Measurements from ENCODE around the gene FRAT2.

The FRAT2 gene, protein sequence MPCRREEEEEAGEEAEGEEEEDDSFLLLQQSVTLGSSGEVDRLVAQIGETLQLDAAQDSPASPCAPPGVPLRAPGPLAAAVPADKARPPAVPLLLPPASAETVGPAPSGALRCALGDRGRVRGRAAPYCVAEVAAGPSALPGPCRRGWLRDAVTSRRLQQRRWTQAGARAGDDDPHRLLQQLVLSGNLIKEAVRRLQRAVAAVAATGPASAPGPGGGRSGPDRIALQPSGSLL

DNA sequence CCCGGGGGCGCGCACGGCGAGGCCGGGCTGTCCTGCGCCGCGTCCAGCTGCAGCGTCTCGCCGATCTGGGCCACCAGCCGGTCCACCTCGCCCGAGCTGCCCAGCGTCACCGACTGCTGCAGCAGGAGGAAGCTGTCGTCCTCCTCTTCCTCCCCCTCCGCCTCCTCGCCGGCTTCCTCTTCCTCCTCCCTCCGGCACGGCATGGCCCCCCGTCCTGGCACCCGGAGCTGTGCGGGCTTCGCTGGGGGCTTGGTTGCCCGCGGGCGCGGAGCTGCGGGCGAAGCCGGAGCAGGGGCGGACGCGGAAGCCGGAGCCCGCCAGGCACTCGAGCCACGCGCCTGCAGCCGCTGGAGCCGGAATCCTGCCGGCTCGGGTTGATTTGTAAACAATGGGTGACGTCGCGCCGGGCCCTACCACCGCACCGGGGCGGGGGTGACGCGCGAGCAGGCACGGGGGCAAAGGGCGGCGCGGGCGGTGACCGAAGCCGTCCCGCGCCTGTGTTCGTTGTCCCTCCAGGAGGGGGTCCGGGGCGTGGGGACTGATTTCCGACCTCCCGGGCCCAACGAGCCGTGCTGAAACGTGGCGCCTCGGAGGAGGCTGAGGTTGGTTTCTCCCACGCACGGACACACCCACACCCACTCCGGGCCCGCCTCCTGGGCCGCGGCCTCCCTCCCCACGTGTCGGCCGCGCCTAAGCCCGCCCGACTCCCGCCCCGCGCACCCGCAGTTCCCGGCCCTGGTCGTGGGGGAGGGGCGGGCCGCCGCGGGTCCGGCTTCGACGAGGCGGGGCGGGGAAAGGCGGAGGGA is at the start of gene FRAT2:
TSS of gene FRAT2 (minus strand) at position 360 of the 806 bp plus-strand sequence. CDS start at position 203, 157 bp downstream.
- peak; percentile 45 to 78 for DNase-seq

DNA sequence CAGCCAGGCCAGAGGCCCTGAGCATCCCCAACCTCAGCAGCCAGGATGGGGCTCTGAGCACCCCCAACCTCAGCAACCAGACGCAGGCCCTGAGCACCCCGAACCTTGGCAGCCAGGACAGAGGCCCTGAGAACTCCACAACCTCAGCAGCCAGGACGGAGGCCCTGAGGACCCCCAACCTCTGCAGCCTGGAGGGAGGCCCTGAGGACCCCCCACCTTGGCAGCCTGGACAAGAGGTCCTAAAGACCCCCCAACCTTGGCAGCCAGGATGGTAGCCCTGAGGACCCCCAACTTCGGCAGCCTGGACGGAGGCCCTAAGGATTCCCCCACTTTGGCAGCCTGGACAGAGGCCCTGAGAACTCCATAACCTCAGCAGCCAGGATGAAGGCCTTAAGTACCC is 49.6 kb upstream of the FRAT2 start:
- DNase-seq = no peak

DNA sequence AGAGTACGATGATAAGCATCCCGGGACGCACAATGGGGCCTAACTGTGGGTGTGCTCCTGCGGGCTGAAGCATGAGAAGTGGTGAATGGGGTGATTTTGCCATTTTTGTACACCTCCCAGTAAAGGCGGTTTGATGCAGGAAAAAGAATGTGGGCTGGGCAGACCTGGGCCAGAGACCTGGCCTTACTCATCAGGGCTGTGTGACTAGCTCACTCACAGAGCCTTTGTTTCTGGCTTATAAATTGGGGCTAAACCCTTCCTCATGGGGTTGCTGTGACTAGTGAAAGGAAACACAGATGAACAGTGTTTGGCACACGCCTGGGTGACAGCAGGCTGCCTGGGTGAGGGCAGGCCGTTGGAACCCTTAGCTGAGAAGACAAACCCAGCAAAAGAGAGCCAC is 48.6 kb upstream of the FRAT2 start:
- no peak for DNase-seq

DNA sequence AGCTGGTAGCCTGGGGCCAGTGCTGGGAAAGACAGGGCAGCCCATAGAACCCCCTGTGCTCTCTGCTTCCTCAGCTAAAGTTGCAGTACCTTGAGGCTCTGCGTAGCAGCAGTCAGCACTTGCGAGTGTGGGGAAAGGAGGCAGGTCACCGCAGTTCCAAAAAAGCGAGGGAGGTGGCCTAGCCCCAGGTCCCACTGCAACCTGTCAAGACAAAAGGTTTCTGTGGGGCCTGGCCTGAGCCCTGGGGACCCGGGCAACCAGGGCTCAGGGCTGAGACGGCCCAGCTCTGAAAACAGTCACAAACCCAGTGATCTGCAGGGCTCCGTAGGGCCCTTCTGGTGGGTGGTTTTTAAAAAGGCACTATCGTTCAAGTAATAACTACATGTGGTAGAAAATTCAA is 47.1 kb upstream of the FRAT2 start:
- DNase-seq = no peak

DNA sequence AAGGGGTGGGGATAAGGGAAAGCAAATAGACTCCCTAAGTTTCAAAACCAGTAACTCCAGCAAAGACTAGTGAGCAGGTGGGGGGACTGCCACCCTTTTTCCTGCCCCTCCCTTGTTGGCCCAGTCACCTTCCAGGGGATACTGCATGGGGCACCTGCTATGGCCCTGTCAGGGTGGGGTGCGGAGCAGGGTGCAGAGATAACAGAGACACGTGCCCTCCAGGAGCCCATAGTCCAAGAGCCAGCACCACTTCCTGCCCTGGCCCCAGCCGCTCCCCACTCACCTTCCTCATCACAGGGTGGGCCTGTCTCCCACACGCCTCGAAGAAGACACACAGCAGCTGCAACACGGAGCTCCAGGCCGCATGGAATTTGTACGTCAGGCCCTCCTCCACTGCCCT is 46.0 kb upstream of the FRAT2 start:
- no peak for DNase-seq

DNA sequence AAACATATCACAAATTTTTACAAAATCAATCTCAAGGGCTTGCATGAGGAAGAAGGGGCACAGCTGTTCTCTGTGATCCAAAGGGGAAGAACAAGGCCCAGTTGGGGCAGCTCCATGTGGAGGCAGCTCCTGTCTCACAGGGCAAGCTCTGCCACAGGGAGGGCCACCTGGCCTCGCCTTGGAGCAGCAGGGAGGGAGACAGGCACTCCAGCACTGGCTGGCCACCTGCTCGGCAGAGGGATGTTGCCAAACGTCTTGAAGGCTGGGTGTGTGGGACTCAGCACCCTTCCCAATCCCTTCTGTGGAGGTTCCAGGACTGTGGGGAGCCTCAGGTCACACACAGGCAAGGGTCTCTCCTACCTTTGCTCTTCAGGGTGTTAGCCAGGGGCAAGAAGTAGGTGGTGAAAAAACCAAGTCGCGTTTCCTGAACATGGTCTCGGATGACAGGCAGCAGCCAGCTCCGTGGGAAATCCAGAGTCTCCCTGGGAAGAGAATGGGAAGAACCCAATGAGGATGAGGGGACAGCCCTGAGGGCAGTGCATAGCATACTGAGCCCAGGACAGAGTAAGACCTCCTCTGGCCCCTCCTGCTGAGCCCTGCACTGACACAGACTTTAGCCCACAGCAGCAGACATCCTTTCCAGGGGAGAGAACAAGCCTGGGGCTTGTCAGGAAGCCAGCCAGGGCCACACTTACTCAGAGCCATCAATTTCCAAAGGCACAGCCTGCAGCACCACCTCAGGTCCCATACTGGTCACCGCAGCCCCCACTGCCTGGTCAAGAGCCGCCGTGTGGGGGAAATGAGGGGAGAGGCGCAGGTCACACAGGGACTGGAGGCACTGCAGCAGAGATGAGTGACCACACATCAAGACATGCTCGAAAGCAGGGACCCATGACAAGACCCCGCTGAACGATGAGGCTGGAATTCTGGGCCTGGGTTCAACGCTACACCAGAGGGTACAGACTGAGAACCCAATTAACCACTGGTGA is 44.7 kb upstream of the FRAT2 start:
- no peak for DNase-seq

DNA sequence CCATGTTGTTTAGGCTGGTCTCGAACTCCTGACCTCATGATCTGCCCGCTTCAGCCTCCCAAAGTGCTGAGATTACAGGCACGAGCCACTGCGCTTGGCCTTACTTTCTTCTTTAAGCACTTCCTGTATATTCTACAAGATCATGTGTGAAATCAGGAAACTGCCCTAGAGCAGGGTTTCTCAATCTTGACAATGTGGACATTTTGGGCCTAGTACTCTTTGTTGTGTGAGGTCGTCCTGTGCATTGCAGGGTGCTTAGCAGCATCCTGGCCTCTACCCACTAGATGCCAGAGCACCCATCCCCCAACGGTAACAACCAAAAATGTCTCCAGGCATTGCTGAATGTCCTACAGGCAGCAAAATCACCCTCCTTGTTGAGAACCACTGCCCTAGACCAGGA is 41.9 kb upstream of the FRAT2 start:
- DNase-seq = no peak

DNA sequence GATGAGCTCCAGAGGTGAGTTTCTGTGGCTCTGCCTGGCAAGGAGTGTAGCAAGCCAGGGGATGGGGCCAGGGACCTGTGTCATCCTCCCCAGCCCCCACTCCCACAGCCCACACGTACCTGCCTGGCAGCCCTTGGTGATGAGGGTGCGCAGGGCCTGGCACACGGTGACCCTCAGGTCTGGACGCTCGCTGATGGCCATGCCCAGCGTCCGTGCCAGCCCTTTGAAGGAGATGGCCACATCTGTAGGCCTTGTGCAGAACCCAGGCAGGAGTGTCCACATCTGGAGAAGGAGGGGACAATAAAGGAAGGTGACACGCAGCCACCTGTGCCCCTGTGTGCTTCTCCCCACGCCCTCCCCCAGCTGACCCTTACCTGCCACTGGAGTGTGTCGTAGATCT is 38.9 kb upstream of the FRAT2 start:
- no peak for DNase-seq

DNA sequence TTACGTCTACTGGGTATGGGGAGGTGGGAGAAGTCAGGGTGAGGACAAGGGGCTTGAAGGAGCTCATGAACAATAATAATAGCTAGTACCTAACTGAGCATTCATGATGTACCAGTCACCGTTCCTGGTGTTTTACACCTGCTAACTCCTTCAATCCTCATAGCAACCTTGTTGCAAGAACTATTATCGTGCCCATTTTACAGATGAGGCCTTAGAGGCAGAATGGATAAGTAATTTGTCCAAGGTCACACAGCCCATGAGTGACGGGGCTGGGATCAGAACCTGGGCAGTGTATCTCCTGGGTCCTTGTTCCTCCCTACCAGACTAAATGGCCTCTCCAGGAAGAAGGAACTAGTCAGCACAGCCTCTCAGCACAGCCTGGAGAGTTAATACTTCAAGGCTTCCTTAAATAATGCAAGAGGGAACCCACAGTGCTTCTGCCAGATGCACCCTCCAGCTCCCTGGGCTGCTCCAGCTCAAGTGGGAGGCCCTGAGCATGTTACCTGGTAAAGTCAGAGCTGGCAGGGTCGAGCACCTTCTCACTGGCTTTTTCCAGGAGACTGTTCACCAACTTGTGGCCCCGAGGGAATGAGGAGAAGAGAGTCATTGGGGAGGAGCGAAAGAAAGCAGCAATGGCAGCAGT is 37.8 kb upstream of the FRAT2 start:
- DNase-seq = no peak

DNA sequence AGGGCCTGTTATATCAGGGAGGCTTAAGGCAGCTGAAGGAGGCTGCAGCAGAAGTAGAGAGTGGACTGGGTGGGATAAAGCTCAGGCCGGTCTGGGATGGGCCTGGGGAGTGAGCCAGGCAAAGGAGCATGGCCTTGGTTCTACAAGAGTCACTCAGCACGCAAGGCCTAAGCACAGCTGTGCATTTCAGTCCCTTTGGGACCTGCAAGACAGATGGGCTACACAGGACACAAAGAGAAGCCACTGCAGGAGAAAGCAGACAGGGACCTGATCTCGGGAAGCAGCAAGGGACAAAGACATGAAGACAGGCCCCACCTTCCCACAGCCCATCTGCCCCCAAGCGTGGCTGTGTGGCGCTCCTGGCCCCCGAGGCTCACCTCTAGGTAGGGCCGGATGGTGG is 37.2 kb upstream of the FRAT2 start:
- DNase-seq = no peak

DNA sequence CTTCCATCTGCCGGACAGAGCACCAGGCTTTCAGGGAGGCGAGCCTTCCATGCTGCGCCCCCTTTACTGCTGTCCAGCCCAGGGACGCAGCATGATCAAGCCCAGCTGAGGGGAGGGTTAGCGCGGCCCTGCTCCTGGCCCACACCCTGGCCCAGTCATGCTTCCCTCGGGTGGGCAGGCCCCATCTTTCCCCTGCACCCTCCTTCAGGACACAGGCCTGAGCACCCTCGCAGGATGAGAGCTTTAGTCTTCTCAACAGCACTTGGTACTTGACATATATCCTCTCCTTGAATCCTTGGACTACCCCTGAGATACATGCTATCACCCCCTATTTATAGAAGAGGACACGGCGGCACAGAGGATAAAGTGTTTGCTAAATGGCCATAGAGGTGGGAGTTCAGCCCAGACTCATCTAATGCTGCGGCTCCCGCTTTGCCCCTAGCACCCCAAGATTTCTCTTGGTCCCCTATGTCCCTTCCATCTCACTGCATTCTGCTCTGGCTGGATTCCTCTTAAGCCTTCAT is 32.7 kb upstream of the FRAT2 start:
- no peak for DNase-seq

DNA sequence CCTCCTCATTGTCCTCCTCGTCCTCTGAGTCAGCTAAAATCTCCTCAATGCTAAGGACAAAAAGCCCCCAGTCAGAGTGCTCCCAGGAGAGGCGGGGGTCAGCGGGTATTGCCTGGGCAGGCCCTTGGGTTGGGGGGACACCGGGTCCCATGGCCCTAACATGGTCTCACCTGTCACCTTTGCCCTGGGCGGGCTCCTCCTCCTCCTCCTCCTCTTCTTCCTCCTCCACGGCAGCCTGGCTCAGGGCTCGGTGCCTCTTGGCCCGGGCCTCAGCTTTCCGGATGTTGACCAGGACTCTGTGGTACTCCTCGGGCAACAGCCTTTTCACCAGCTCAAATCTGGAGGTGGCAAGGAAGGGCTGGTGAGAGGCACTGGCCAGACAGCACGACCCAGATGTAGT is 32.0 kb upstream of the FRAT2 start:
- no peak for DNase-seq

DNA sequence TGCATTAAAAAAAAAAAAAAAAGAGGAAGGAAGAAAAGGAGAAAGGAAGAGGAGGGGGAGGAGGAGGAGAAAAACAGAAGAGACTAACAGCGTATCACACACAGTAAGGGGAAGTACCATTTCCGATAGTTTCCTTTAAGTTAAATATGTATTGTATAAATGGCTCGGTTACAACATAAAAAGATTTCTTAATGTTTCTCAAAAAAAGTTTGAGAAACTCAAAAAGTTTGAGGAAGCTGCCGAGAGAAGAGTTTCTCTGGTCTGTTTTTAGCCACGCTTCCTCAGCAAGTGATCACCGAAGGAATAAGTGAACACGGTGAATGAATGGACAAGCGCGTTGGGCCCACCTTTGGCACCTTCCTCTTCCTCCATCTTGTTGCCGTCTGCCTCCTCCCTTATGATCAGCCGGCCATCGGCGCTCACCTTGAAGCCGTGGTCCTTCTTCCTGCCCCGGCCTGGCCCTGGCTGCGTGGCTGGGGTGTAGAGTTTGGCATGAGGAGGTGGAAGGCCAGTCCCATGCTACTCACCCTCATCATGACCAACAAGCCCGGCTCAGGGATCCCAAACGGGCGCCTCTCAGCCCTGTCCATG is 31.3 kb upstream of the FRAT2 start:
- no peak for DNase-seq

DNA sequence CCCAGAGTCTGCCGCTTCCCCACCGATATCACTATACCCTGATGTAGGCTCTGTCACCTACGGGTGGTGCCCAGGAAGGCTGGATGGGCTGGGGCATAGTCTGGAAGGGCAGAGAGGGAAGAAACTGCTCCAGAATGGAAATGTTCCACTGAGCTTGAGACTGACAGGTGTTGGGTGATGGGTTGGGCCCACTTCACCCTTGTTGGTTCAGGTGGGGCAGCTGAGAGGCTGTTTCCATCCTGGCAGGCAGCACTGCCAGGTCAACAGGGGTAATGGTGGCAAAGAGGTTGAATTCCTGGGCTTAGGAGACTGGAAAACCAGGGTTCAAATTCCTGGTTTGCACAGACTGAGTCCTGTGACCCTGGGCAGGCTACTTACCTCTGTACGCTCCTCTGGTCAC is 28.5 kb upstream of the FRAT2 start:
- DNase-seq = no peak

DNA sequence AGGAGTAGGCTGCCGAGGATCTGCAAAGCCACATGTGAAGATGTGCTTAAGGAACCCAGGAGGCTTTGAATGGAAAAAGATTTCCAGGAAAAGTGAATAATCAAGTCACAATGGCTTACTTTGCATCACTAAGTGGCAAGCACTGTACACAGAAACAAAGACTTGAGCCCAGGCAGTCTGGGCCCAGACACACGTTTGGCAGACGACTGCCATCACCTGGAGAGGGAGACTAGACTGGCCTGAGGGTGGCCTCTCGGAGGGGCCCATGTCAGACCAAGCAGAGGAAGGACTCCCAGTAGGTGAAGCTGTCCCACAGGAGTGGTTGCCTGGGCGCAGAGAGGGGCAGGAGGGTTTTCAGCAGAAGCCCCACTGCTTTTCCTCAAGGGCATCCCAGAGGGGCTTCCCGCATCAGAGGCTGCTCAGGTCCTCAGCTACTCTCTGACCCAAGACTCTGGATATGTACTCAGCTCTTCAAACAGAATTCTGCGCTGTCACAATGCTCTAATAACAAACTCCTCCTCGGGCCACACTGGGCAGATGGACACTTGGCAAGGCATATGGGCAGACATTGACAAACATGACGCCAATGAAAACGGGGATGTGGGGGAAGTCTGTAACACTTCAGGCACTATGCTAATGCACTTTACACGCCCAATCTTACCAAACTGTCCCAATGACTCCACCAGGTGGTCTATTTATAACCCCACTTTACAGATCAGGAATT is 27.9 kb upstream of the FRAT2 start:
- DNase-seq = no peak

DNA sequence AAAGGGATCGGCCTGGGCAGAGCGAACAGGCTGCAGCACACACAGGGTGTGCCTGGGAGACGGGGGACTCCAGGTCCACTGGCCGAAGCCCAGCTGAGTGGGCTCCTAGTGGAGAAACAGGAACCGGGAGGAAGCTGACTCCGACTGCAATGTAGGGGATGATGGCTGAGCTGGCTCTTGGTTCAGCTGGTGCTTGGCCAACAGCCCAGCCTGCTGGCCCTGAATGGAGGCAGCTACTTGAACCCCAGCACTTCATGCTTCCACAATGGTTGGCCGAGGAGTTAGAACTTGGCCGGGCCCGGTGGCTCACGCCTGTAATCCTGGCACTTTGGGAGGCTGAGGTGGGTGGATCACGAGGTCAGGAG is 27.0 kb upstream of the FRAT2 start:
- no peak for DNase-seq

DNA sequence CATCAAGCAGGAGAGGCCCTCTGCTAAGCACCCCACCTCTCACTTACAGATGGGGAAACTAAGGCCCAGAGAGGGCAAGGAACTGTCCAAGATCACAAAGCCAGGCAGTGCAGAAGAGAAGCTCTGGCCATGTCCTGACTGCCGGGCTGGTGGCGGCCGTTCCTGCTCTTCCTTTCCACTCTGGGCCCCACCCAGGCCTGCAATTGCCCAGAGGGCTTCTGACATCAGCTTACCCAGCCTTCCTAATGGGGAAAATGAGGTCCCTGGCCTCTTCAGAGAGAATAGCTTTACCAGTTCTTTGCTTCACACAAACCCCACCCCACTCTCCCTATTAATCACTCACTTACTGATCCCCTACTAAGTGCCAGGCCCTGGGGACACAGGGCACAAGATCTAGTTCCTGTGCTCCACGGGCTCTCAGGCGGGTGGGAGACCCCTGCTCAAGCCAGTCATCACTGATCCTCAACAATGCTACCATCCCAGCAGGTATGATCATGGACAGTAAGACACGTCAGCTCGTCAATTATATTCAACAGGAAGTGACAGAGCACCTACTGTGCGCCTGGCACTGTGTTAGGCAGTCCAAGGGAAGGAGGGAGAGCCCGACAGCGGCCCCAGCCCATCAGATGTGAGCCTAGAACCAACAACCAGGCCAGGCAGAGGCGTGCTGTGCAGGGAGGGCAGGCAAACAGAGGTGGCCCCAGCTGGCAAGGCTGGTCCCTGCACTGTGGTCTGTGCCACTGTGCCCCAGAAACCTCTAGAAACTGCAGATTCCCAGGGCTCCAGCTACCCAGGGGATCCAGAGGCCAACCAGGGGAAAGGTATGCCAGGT is 26.4 kb upstream of the FRAT2 start:
- DNase-seq = no peak

DNA sequence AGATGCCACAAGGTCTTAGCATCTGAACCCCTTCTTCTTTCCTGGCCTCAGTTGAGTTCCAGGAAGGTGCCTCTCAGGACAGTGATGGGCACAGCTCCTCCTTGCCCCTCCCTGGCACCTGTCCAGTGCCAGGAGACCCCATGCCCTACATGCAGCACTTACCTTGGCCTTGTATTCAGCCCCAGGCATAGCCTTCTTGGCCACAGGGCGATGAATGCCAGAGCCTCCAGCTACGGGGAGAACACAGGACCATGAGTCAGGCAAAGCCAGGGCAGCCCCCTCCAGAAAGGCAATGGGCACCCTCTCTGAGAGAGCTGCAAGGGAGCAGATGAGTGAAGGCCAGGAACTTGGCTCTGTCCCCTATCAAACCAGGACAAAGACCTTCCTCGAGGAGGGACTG is 24.3 kb upstream of the FRAT2 start:
- DNase-seq = no peak

DNA sequence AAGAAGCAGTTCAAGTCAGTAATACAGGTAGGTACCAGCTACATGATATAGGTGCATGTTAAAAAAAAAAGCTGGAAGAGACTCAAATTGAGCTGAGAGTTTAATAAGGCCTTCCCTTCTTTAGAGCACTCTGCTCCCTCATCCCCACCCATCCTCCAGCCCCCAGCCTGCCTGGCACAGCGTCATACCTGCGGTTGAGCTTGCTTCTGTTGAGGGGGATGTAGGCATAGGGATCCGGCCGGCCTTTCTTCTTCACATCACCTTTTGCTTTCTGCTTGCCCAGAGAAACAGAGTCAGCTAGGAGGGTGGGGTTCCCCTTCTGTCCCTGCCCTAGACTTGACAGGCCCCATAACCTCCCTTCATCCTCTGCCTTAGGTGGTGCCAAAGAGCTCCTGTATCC is 23.8 kb upstream of the FRAT2 start:
- DNase-seq = no peak

DNA sequence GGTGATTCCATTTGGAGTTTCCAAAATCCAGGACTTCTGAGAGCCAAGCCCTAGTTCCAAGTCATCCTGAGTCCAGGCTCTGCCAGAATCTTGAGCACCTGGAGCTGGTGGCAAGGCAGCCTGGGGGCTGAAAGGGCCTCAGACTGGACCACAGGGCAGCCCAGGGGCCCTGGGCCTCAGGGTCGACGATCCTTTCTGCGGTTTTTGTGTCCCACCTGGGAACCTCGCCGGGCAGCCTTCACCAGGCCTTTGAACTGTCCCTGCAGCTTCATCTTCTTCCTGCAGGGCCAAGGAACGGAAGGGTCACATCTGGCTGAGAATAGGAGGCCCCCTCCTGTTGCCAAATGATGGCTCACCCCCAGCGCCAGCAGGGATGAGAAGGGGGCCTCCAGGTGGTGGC is 22.4 kb upstream of the FRAT2 start:
- DNase-seq = no peak
